Stomach smooth muscle (tissue), 2 donors: ENCODE measurements around the gene PTPRN2.
"Not testable (repeated sequence)": the region's sequence is repeated elsewhere in the genome, so short reads cannot be mapped to it uniquely, and the experiment has no call there.

Experiments
- H3K27ac ChIP-seq: one replicate; pipeline ENCODE4 v1.7.0; 2013; ENCODE audit warnings: mild to moderate bottlenecking, low read length, inconsistent platforms
- H3K27me3 ChIP-seq, 2 donors: one replicate each; pipeline ENCODE4 v1.7.0; 2013; ENCODE audit warnings: low read length in 2 of 2; ENCODE audit not compliant: insufficient read depth in 2 of 2, control insufficient read depth in 1 of 2
- H3K36me3 ChIP-seq, 2 donors: one replicate each; pipeline ENCODE4 v1.7.0; 2013; ENCODE audit warnings: low read length in 2 of 2; ENCODE audit not compliant: control insufficient read depth in 2 of 2, insufficient read depth in 2 of 2
- H3K4me1 ChIP-seq: one replicate; pipeline ENCODE4 v1.7.0; 2013; ENCODE audit warnings: low read length; ENCODE audit not compliant: control insufficient read depth, insufficient read depth
- H3K4me3 ChIP-seq, 2 donors: one replicate each; pipeline ENCODE4 v1.7.0; 2013; ENCODE audit warnings: low read length in 2 of 2
- H3K9ac ChIP-seq, 2 donors: one replicate each; pipeline ENCODE4 v1.7.0; 2013; ENCODE audit warnings: low read length in 2 of 2, mild to moderate bottlenecking in 1 of 2
- H3K9me3 ChIP-seq, 2 donors: one replicate each; pipeline ENCODE4 v1.7.0; 2013; ENCODE audit warnings: low read length in 2 of 2; ENCODE audit not compliant: control insufficient read depth in 2 of 2
- donor health status: healthy.
- donor health status: Pancreatic carcinoma.

The PTPRN2 gene

DNA sequence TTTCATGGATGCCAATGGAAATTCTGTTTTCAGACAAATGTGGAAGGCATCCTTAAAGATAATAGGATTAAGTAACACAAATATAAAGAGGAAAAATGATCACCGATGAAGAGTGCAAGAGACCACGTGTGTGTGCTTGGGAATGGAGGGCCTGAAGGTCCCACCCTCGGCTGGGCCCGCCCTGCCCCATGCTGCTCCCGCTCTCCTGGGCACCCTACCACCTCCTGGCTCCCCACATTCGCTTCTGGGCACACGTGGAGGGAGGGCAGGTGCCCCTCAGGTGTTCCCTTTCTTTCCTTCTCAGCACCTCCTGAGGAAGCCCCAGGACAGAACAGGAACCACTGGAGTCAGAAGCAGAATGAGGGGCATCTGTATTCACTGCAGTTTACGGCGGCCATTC is 883.3 kb downstream of the PTPRN2 start:
- H3K9me3 ChIP-seq, result no peaks in the 10 kb centered on the region
- H3K9ac ChIP-seq, result no peak overlapping the region
- no peak overlapping the region for H3K27ac ChIP-seq
- no peak overlapping the region for H3K4me3 ChIP-seq
- H3K4me1 ChIP-seq, result no peaks in the 10 kb centered on the region
- H3K36me3 ChIP-seq, result no peaks in the 10 kb centered on the region
- H3K27me3 ChIP-seq, result peaks cover 10 to 13% of the 10 kb centered on the region in 2 donors

DNA sequence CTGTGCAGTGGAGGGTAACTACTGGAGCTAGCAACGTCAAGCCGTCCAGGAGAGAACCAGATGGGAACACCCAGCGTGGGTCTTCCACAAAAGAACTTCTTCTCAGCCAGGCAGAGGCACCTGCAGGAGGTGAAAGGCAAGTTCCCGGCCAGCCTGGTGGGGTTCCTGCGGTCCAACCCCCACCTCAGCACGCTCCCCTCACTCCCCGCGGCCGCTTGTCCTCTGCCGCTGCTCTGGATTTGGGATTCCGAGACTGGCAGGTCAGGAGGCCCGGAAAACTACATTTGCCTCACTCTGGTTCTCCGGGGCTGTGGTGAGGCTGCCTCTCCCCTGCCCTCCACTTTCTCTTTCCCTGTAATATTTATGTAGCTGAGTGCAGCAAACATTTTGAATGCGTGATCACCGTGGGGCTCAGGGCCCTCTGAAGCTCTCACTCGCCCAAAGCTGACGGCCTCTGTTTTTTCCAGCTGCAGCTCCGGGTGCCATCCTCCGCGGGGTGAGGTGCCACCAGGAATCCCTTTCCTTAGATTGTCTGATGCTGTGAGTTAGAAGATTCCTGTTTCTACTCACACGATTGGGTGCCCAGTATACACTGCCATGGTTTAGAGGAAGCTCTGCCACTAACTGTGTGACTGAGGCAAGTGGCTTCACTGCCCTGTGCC is 884.0 kb downstream of the PTPRN2 start:
- H3K9me3 ChIP-seq, result no peaks in the 10 kb centered on the region
- H3K27ac ChIP-seq, result no peak overlapping the region
- H3K27me3 ChIP-seq, result peaks cover 10 to 13% of the 10 kb centered on the region in 2 donors
- no peak overlapping the region for H3K9ac ChIP-seq
- no peak overlapping the region for H3K4me3 ChIP-seq
- H3K4me1 ChIP-seq, result no peaks in the 10 kb centered on the region
- H3K36me3 ChIP-seq, result no peaks in the 10 kb centered on the region

DNA sequence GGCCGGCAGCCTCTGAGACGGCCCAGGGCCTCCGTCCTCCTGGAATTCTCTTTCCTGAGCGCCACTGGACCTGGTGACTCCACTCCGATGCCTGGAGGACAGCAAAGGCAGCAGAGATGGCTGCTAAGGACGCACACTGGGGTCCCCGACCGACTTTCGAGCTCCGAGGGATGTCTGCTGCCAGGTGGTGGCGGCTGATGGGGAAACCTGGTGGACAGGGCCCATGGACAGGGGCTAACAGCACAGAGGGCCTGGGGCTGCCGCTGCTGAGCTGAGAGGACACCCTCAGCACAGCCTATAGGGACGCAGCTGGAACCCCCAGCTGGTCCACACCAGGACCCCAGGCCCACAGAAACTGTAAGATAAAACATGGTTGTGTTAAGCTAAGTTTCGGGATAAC is 884.5 kb downstream of the PTPRN2 start:
- H3K4me1 ChIP-seq, result no peaks in the 10 kb centered on the region
- H3K4me3 ChIP-seq, result no peak overlapping the region
- no peak overlapping the region for H3K27ac ChIP-seq
- H3K27me3 ChIP-seq, result peaks cover 7 to 13% of the 10 kb centered on the region in 2 donors
- no peaks in the 10 kb centered on the region for H3K36me3 ChIP-seq
- no peaks in the 10 kb centered on the region for H3K9me3 ChIP-seq
- no peak overlapping the region for H3K9ac ChIP-seq

DNA sequence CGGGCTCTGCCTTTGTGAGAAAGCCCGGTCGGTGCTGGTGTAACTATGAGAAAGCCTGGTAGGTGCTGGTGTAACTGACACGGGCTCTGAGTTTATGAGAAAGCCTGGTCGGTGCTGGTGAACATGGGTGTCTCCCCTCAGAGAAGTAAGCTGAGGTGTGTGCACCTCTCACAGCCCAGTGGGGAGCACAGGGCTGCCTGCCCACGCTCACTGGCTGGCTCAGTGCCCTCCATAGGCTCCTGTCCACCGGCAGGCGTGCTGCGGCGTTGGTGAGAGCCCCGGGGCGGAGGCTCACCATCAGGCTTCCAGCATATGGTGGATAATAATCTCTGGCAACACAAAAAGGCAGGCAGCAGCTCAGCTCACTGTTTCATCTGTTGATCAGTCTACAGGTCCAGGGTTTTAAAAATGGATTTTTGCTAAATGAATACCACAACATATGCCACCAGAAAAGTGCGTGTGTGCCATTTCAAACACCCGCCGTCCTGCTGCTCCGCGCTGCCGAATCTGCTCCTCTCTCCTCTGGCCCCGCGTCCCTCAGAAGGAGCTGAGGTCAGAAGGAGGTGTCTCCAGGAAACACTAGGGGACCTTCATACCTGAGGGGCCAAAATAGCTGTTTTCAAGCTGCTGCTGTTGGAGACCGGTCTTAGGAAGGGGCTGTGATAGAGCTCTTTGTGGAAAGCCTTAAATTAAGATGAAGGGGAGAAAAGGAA is 885.2 kb downstream of the PTPRN2 start:
- no peaks in the 10 kb centered on the region for H3K4me1 ChIP-seq
- H3K4me3 ChIP-seq, result no peak overlapping the region
- H3K27me3 ChIP-seq, result peaks cover 6 to 13% of the 10 kb centered on the region in 2 donors
- H3K9ac ChIP-seq, result no peak overlapping the region
- H3K36me3 ChIP-seq, result no peaks in the 10 kb centered on the region
- no peak overlapping the region for H3K27ac ChIP-seq
- H3K9me3 ChIP-seq, result no peaks in the 10 kb centered on the region

DNA sequence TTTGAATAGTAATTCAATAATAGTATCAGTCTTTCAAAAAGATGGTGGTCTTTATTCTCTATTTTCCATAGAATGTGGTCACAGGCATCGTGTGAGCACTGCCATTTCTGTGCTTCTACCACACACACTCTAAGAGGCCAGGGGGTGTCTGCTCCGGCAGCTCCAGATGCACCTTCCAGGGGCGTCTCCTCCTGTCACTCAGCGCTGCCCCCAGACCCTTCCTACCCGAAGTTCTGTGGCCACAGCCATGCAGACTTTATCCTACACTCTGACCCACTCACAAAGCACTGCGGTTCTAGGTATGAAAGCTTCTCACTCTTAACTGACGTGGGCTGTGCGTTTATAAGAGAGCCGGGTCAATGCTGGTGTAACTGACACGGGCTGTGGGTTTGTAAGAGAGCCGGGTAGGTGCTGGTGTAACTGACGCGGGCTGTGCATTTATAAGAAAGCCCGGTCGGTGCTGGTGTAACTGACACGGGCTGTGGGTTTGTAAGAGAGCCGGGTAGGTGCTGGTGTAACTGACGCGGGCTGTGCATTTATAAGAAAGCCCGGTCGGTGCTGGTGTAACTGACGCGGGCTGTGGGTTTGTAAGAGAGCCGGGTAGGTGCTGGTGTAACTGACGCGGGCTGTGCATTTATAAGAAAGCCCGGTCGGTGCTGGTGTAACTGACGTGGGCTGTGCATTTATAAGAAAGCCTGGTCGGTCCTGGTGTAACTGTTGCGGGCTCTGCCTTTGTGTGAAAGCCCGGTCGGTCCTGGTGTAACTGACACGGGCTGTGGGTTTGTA is 886.0 kb downstream of the PTPRN2 start:
- not testable (repeated sequence) for H3K9ac ChIP-seq, H3K9me3 ChIP-seq, H3K27me3 ChIP-seq, H3K4me3 ChIP-seq, H3K27ac ChIP-seq, H3K36me3 ChIP-seq, H3K4me1 ChIP-seq

DNA sequence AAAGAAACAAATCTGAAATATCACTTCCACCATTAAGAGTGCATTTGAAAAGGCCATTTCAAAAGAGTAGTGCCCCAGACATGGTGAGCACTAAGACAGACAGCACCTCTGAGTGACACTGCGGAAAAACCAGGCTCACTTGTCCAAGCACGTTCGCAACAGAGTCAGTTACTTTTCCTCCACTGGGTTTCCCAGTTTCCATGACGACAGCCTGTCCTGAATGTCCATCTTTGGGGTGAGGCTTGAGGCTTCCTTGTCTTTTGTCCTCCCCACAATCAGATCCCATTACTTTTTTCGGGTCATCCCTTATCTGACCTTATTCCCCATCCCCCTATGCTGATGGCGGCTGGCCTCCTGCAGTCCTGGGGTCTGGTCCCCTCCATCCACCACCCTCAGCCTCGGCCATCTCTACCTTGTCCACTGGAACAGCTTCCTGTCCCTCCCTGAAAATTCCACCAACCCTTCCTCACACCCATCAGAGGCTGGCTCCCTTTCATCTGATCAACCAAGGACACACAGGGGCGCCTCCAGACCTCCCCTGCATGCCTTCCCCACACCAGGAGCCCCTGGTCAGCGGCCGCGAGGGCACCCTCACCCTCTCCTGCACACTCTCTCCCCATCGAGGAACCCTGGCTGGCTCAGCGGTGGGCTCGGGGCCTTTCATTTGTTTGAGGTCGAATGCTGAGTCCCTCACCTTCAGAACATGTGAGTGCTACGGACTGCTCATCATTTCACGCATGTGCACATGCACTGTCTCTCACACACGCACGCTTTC is 887.2 kb downstream of the PTPRN2 start:
- H3K9me3 ChIP-seq, result peaks cover 0 to 2% of the 10 kb centered on the region in 2 donors
- no peak overlapping the region for H3K9ac ChIP-seq
- H3K27ac ChIP-seq, result no peak overlapping the region
- H3K27me3 ChIP-seq, result peaks cover 4 to 10% of the 10 kb centered on the region in 2 donors
- H3K4me3 ChIP-seq, result no peak overlapping the region
- H3K4me1 ChIP-seq, result no peaks in the 10 kb centered on the region
- H3K36me3 ChIP-seq, result no peaks in the 10 kb centered on the region

DNA sequence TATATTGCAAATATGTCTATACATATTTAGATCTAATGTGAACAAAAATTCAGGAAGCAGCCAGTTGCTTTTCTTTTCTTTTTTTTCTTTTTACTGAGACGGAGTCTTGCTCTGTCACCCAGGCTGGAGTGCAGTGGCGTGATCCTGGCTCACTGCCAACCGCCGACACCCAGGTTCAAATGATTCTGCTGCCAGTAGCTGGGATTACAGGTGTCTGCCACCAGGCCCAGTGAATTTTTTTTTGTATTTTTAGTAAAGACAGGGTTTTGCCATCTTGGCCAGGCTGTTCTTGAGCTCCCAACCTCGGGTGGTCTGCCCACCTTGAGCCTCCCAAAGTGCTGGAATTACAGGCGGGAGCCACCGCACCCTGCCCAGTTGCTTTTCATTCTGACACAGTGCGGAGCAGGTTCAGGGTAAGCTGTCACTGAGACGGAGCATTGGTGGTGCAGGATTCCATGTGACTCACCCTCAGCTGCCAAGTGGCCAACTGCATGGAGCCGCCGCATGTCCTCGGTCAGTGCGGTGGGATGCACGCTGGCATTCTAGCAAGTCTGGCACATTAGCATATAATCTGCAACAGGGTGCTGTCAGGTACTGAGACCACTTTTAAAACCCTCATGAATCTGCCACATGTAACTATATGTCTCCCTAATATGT is 888.1 kb downstream of the PTPRN2 start:
- no peaks in the 10 kb centered on the region for H3K4me1 ChIP-seq
- H3K4me3 ChIP-seq, result no peak overlapping the region
- H3K9me3 ChIP-seq, result peaks cover 0 to 3% of the 10 kb centered on the region in 2 donors
- no peak overlapping the region for H3K27ac ChIP-seq
- no peak overlapping the region for H3K9ac ChIP-seq
- H3K27me3 ChIP-seq, result peaks cover 4 to 10% of the 10 kb centered on the region in 2 donors
- H3K36me3 ChIP-seq, result no peaks in the 10 kb centered on the region

DNA sequence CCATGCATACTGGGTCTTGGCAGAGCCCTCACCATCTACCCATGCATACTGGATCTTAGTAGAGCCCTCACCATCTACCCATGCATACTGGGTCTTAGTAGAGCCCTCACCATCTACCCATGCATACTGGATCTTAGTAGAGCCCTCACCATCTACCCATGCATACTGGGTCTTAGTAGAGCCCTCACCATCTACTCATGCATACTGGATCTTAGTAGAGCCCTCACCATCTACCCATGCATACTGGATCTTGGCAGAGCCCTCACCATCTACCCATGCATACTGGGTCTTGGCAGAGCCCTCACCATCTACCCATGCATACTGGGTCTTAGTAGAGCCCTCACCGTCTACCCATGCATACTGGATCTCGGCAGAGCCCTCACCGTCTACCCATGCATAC is 890.3 kb downstream of the PTPRN2 start:
- not testable (repeated sequence) for H3K9me3 ChIP-seq, H3K9ac ChIP-seq, H3K4me3 ChIP-seq, H3K4me1 ChIP-seq, H3K27ac ChIP-seq, H3K36me3 ChIP-seq
- H3K27me3 ChIP-seq, result peaks cover 4 to 15% of the 10 kb centered on the region in 2 donors

DNA sequence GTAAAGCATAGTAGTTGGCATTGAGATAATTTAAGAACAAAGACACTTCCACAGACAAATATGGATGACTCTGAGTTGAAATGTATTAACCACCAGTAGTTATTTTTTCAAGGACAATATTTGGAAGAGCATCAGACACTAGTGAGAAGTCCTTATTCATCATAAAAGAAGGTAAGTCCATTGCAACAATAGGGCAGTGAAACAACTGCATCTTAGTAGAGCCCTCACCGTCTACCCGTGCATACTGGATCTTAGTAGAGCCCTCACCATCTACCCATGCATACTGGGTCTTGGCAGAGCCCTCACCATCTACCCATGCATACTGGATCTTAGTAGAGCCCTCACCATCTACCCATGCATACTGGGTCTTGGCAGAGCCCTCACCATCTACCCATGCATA is 892.0 kb downstream of the PTPRN2 start:
- H3K27ac ChIP-seq, H3K4me3 ChIP-seq, H3K4me1 ChIP-seq, H3K9me3 ChIP-seq, H3K36me3 ChIP-seq, H3K9ac ChIP-seq: not testable (repeated sequence)
- peaks cover 4 to 20% of the 10 kb centered on the region in 2 donors for H3K27me3 ChIP-seq

DNA sequence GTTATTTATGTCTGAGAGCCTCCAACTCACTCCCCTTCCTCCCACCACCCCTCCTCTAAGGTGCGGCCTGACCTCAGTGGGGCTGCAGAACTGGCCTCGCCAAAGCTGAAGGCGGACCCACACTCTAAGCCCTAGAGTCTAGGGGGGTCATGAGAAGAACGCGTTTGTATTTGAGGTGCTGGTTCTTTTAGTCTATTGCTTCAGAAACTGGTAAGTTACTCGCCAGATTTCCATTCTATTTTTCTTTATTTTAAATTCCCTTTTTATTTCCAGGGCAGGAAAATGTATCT is 893.3 kb downstream of the PTPRN2 start:
- H3K4me1 ChIP-seq, result peaks cover 15% of the 10 kb centered on the region

More for the DNA sequence above, 893.3 kb downstream of the PTPRN2 start:
- Histone ChIP-seq H3K9me3 (peaks cover 0 to 3% of the 10 kb centered on the region in 2 donors), H3K27ac (no peak overlapping the region), H3K4me3 (no peak overlapping the region), H3K27me3 (peaks cover 9 to 30% of the 10 kb centered on the region in 2 donors), H3K36me3 (no peaks in the 10 kb centered on the region), H3K9ac (no peak overlapping the region)
